Left ventricle myocardium superior (tissue), 1 donor: ENCODE data around the gene RTL10. TPM values are rescaled to one million over a fixed set of nuclear protein-coding genes. Genes with fewer than 3 reads are reported as not detected.
A peak's percentile ranks its signal among the peaks of the same experiment; 100 is the strongest.
"Not testable (repeated sequence)": the region's sequence is repeated elsewhere in the genome, so short reads cannot be mapped to it uniquely, and the experiment has no call there.

Experiments used
- ATAC-seq: fragments of 200-7000 bp; cut with Tn5 transposase; one replicate; pipeline ENCODE4 v1.9.1; 2020; ENCODE audit warnings: mild to moderate bottlenecking, moderate library complexity
- DNase-seq: peaks from one replicate; pipeline ENCODE4 v3.0.0-alpha.2; 2020
- intact Hi-C: fragments of 100-400 bp; cut with micrococcal nuclease; formaldehyde crosslinking; loops from one replicate; pipeline ENCODE4 v1.11.0; 2022
- total RNA-seq: library from RNA; stranded (reverse); fragmentation: NEBNext Ultra II Directional; extraction: Animal tissue kit (Norgen Biotek cat#: 25700); gene quantifications from one replicate; pipeline ENCODE4 v1.2.1, GENCODE V29; 2021
- donor health status: DM: no; HTN: yes; CAD: no; lungs with severe emphysema.

The RTL10 gene
- total RNA-seq, 1 donor from 2014 or later: 8.0 TPM

GRCh38 chr22:19891317-19892256, 36.9 kb upstream of the RTL10 start:
- intact Hi-C loops: no loop called here
- DNase-seq (peak; percentile 24), ATAC-seq (no peak)

- ATAC-seq: no peak
- no peak for DNase-seq
- intact Hi-C loops: no loop called here
Measured at GRCh38 chr22:19890502-19891316, 36.0 kb upstream of the RTL10 start.

GRCh38 chr22:19889951-19890350, 35.3 kb upstream of the RTL10 start:
- DNase-seq: peak; percentile 20
- ATAC-seq: no peak
- intact Hi-C loops: no loop called here

GRCh38 chr22:19888131-19888746, 33.6 kb upstream of the RTL10 start:
- ATAC-seq (no peak), DNase-seq (peak; percentile 25)
- intact Hi-C loops: no loop called here

GRCh38 chr22:19887256-19887985, 32.7 kb upstream of the RTL10 start:
- DNase-seq (peak; percentile 25), ATAC-seq (no peak)
- intact Hi-C loops: no loop called here

- ATAC-seq: peak; percentile 37
- peak; percentile 42 for DNase-seq
- intact Hi-C loops: no loop called here
Measured at GRCh38 chr22:19886605-19887255, 32.1 kb upstream of the RTL10 start.

GRCh38 chr22:19885841-19886592, 31.3 kb upstream of the RTL10 start:
- intact Hi-C loops: no loop called here
- DNase-seq (peak; percentile 23), ATAC-seq (no peak)

- intact Hi-C loops: no loop called here
- no peak for ATAC-seq
- DNase-seq: peak; percentile 25
Measured at GRCh38 chr22:19884954-19885751, 30.5 kb upstream of the RTL10 start.

GRCh38 chr22:19884161-19884953, 29.7 kb upstream of the RTL10 start:
- ATAC-seq (no peak), DNase-seq (peak; percentile 15)
- intact Hi-C loops: no loop called here

GRCh38 chr22:19883446-19883845, 28.8 kb upstream of the RTL10 start:
- ATAC-seq, intact Hi-C loops: not testable (repeated sequence)
- DNase-seq: peak; percentile 3

GRCh38 chr22:19882446-19883381, 28.0 kb upstream of the RTL10 start:
- DNase-seq (peak; percentile 26), ATAC-seq (no peak)
- intact Hi-C loops: no loop called here

- DNase-seq (peak; percentile 64), ATAC-seq (peak; percentile 60)
- intact Hi-C loops: no loop called here
Measured at GRCh38 chr22:19880786-19881569, 26.3 kb upstream of the RTL10 start.

- intact Hi-C loops: no loop called here
- ATAC-seq (no peak), DNase-seq (peak; percentile 23)
Measured at GRCh38 chr22:19879992-19880785, 25.5 kb upstream of the RTL10 start.

- ATAC-seq (no peak), DNase-seq (peak; percentile 24)
- intact Hi-C loops: no loop called here
Measured at GRCh38 chr22:19879643-19879991, 24.9 kb upstream of the RTL10 start.
